GM18508 (cell line): ENCODE data around the gene BUB1B.
"Not testable (repeated sequence)": the region's sequence is repeated elsewhere in the genome, so short reads cannot be mapped to it uniquely, and the experiment has no call there.

Experiments
- ATAC-seq: cut with Tn5 transposase; IDR thresholded peaks from one replicate; pipeline ENCODE4 v1.9.1; 2021; ENCODE audit warnings: moderate number of reproducible peaks; ENCODE audit not compliant: insufficient read depth, unreplicated experiment

Gene BUB1B

DNA sequence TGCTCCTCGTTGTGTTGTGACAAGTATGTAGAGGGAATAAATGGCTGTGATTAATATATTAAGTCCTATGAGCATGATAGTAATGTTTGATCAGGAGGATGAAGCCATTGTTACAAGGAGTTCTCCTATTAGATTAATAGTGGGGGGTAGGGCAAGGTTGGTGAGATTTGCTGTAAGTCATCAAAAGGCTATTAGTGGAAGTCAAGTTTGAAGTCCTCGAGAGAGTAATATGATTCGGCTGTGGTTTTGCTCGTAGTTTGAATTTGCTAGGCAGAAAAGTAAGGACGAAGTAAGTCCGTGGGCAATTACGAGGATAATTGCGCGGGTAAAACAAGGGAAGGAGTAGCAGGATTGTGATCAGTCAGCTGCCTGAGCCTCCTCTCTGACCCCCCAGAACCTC, 26.0 kb upstream of the BUB1B start:
- no peak for ATAC-seq

- ATAC-seq, result not testable (repeated sequence)
Observed at GRCh38 chr15:40135846-40136450, 24.9 kb upstream of the BUB1B start.

DNA sequence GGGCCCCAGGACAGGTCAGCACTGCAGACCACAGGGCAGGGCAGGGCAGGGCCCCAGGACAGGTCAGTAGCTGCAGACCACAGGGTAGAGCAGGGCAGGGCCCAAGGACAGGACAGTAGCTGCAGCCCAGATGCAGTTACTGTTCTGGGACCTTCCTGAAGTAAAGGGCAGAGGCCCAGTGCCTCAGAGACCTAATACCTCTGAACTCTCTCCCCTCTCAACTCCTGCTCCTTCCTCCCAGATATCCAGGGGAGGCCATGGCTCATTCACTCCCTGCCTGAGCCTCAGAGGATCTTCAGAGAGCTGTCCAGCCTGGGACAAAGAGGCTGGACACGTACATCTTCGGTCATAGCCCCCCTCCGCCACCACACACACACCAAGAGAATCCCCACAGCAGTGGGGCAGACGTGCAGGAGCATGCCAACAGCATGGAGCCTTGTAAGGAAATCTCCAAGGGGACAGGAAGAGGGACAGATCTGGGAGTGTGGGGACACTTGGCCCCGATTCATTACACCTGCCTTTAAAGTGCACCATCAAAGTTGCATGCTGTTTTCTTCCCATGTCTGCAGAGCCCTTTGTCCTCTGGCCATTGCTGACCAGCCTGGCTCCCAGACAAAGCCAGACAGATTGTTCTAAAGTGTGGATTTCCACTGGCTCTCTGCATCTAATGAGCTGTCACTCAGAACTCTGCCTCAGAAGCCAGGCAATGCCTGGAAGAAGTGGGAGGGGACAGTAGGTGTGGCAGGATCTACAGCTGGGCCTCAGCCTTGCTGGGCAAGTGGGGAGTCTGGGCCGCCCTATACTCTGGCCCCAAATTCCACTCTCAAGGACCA, 24.2 kb upstream of the BUB1B start:
- no peak for ATAC-seq

DNA sequence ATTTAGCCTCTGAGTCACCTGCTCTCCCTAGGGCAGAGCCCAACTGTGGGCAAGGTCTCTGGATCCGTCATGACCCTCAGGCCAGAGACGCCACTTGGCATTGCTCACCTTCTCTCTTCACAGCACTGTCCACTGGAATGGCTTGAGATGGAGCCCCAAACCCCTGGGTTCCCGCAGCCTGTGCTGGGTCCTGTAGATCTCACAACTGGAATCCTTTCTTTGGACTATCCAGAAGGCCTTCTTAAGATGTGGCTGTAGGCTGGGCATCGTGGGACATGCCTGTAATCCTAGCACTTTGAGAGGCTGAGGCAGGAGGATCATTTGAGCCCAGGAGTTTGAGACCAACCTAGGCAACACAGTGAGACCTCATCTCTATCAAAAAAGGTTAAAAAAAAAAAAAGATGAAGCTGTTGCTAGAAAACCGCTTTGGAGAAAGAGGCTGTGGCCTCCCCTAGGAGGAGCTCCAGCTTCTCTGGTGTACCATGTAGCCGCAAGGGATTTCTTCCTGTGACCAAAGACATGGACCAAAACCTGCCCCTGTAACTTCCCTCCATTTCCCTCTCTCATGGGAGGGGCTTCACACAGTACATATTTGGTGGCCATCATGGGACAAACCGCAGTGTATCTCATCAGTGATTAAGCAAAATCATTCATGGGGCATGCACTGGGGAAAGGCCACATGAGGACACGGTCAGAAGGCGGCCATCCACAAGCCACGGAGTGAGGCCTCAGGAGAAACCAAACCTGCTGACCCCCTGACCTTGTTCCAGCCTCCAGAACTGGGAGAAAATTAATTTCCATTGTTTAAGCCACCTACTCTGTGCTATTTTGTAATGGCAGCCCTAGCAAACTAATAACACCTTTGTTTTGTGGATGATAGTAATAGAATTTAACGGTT, 23.3 kb upstream of the BUB1B start:
- ATAC-seq, result no peak

GRCh38 chr15:40138201-40138570, 22.7 kb upstream of the BUB1B start:
- ATAC-seq, result not testable (repeated sequence)

DNA sequence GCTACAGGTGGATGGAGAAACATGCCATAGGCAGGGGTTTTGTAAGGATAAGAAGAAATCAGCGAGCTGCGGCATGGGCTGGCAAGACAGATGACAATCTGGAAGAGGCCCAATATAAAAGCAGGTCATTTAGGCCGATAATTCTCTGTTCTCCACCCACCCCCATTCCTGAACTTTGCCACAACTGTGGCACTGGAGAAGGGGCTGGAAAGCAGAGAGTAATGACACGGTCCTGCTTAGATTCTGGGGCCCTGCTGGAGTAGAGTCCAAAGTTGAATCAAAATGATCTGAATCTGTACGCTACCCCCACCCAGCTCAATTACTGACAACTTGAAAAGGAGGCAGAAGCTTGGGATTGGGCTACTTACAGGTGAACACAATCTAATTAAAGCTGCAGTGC, 18.4 kb upstream of the BUB1B start:
- no peak for ATAC-seq

DNA sequence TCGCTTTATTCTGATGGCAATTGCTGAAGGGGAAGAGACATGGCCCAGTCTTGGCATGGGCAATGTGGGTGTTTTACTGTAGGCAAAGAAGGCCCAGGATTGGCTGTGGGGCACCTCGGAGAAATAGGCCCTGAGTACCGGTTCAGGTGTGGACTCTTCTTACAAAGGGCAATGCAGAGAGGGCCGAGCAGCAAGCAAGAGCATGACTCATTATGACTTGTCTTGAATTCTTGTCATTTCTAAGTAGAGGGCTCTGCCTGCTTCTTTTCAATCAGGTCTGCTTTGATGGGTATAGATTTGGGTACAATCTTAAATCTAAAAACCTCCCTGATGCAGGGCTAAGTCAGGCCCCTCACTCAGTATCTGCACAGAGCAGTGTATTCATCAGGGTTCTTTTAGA, 14.8 kb upstream of the BUB1B start:
- ATAC-seq, result no peak

DNA sequence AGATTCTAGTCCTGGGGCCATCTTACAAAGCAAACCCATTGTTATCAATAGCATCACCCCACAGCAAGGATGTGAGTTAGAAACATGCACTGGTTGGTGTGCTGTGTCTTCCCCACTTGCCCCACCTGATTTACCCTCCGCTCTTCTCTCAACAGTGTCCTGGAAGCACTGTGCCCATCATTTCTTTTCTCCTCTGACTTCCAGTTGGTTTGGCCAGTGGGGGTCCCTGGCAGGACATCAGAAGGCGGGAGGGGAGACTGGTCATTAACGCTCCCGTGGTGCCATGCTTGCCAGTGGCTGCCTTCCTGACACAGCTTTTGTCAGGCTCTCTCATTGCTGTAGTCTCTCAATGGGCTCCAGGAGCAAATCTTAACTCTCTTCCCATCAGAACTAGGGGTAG, 11.5 kb upstream of the BUB1B start:
- no peak for ATAC-seq

DNA sequence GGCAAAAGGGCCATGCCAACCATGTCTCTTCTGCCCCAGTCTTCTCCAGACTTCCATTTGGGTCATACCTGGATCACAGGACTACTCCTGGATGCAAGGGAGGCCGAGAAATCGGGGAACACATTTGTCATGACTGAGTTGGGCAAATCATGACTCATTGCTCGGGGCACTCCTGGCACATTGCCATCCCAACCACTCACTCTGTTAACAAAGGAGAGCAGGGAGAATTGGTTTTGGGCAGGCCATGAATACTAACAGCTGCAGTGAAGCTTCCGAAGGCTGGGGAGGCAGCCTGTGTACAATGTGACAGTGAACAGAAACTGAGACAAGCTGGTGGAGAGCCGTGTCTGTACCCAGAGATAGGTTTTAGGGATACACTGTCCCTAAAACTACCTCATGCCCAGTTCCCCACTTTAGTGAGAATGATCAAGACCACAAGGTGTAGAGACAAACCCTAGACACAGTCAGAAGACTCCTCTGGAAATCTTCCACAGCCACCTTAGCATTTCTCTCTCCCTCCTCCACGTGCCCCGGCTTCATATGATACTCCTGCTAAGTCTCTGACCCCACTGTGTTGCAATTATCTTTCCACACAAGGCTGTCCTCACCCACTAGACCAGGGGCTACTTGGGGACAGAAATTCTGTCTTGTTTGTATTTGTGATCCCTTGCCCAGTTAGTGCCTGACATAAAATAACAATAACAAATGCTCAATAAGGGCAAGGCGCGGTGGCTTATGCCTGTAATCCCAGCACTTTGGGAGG, 10.5 kb upstream of the BUB1B start:
- ATAC-seq, result no peak

DNA sequence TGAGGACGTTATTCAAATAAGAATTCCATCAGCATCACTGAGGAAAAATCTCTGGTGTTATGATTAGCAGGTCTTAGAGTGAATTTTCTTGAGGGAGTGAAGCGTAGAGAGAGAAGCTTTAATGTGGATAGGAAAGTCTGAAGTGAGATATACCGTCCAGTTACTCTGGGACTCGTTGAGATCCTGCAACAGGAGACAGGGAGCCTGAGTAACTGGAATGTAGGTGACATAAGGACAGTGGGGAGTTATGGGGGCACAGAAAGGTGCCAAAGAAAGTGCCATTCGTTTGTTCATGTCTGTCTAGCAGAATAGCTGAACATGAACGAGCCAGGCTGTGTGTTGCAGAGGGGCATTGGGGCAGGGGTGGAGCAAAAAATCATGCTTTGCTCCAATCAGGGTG, 9.4 kb upstream of the BUB1B start:
- no peak for ATAC-seq

GRCh38 chr15:40151991-40152390, 8.9 kb upstream of the BUB1B start:
- no peak for ATAC-seq

GRCh38 chr15:40154821-40155220, 6.0 kb upstream of the BUB1B start:
- ATAC-seq, result not testable (repeated sequence)

GRCh38 chr15:40155270-40155910, 5.5 kb upstream of the BUB1B start:
- ATAC-seq, result no peak

GRCh38 chr15:40157778-40158447, 3.0 kb upstream of the BUB1B start:
- no peak for ATAC-seq

GRCh38 chr15:40160021-40160420, 848 bp upstream of the BUB1B start:
- ATAC-seq, result no peak

DNA sequence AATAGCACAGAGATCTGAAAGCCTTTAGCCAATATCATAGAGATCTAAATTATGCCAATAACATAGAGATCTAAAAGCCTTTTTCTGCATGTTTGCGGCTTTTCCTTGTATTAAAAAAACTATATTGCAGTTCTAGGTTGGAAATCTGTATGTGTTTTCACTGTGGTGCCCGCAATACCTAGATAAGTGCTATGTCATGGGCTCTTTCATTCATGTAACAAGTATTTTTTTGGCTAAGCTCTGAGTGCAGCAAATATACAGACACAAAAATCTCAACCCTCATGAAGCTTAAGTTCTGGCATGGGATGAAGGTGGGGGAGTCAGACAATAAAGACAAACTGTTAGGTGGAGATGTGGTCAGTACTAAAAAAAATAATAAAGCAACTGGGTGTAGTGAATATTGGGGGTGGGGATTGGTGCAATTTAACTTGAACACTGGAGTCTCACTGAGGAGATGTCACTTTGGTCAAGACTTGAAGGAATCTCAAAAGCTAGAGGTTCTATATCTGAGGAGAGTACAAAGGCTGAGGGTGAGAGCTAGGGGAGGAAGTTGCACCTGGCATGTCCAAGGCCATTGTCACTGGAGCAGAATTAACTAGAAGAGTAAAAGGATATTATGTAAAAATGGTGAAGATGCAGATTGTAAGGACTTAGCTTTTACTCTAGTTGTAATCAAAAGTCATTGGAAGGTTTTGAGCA, 973 bp downstream of the BUB1B start:
- ATAC-seq, result no peak

- no peak for ATAC-seq
Observed at GRCh38 chr15:40162552-40162951, 1.7 kb downstream of the BUB1B start.

- no peak for ATAC-seq
Observed at GRCh38 chr15:40163657-40164416, 3.0 kb downstream of the BUB1B start.
